Measurements from ENCODE around the gene MXI1.

Gene MXI1

DNA sequence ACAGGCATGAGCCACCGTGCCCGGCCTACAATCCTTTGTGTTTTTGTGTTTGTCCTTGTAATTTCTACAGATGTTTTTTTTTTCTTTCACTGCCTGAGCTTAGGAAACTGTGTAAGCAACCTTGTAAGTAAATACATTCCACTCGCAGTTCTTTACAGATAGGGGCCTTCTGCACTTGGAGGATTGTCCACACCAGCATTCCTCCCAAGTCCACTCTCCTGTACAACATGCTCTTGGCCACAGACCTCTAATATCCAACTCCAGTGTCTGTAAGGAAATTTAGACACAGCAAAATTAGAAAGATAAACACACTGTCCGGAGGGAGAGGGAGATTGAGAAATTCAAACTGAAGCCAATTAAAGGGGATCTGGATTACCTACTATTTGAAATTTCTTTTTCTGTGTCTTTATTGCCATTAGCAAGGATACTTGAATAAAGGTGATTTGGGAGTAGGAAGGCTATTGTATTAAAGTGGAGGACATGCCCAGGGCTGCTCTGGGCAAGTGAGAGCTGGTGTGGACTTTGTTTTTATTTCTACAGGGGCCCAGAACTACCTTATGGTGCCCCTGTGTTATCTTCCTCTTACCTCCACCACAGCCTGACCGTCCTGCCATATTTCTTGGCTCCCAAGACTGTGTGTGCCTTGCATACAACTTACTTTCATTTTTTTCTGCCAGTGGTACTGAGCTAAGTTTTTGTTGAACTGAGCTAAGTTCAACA lies 9.7 kb downstream of the MXI1 start:
- H3K4me1 ChIP-seq (ENCODE audit: control insufficient read depth, insufficient read depth, low read length), result peaks cover 76% of the 10 kb centered on the region
- H3K27ac ChIP-seq (ENCODE audit: low read length), result peak overlapping the region; percentile 63

DNA sequence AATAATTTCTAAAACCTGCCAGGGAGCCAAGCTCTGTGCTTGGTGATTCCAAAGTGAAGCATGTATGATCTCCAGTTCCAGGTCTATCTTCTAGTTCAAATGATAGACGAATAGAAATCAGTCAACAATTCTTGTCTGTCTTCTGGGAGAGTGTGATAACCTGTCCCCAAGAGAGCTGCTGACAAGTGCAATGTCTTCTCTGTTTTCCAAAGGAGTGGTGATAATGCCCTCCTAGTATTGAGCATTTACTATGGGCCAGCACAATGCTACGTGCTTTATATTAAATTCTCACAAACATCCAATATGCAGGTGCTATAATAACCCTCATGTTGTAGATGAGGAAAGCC lies 10.2 kb downstream of the MXI1 start:
- Histone ChIP-seq H3K4me1 (ENCODE audit: control insufficient read depth, insufficient read depth, low read length) (peaks cover 76% of the 10 kb centered on the region), H3K27ac (ENCODE audit: low read length) (peak overlapping the region; percentile 63)

More for the DNA sequence above, 9.7 kb downstream of the MXI1 start:
- Histone ChIP-seq H3K4me3 (ENCODE audit: low read length in 2 of 2) (no peak overlapping the region), H3K36me3 (ENCODE audit: control insufficient read depth in 2 of 2, insufficient read depth in 2 of 2, low read length in 2 of 2) (no peaks in the 10 kb centered on the region), H3K9ac (ENCODE audit: low read length in 2 of 2) (no peak overlapping the region), H3K27me3 (ENCODE audit: control insufficient read depth in 1 of 2, insufficient read depth in 2 of 2, low read length in 2 of 2) (no peaks in the 10 kb centered on the region), H3K9me3 (ENCODE audit: control insufficient read depth in 2 of 2, low read length in 2 of 2) (no peaks in the 10 kb centered on the region)

DNA sequence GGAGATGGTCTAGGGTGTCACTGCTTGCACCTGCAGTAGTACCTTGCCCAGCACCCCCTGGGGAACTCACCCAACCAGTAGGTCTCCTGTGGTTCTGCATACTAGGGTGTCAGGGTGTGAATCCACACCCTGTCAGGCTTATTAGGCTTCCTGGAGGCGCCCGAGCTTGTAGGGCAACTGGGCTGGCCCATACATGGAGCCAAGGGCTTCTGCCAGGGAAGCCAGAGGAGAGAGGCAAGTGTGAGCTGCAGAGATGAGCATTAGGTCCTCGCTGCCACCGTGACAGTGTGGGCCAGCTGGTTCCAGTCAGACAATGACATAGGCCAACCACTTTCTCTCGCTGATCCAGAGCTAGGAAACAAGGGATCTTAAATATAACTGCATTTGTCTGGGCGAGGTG lies 11.2 kb downstream of the MXI1 start:
- H3K36me3 ChIP-seq (ENCODE audit: control insufficient read depth in 2 of 2, insufficient read depth in 2 of 2, low read length in 2 of 2), result no peaks in the 10 kb centered on the region
- H3K4me1 ChIP-seq (ENCODE audit: control insufficient read depth, insufficient read depth, low read length), result peaks cover 78% of the 10 kb centered on the region
- no peak overlapping the region for H3K9ac ChIP-seq (ENCODE audit: low read length in 2 of 2)
- H3K9me3 ChIP-seq (ENCODE audit: control insufficient read depth in 2 of 2, low read length in 2 of 2), result no peaks in the 10 kb centered on the region
- no peaks in the 10 kb centered on the region for H3K27me3 ChIP-seq (ENCODE audit: control insufficient read depth in 1 of 2, insufficient read depth in 2 of 2, low read length in 2 of 2)
- peak overlapping the region; percentile 93 for H3K27ac ChIP-seq (ENCODE audit: low read length)
- H3K4me3 ChIP-seq (ENCODE audit: low read length in 2 of 2), result no peak overlapping the region

More for the DNA sequence above, 10.2 kb downstream of the MXI1 start:
- H3K36me3 ChIP-seq (ENCODE audit: control insufficient read depth in 2 of 2, insufficient read depth in 2 of 2, low read length in 2 of 2), result no peaks in the 10 kb centered on the region
- H3K9me3 ChIP-seq (ENCODE audit: control insufficient read depth in 2 of 2, low read length in 2 of 2), result no peaks in the 10 kb centered on the region
- no peak overlapping the region for H3K4me3 ChIP-seq (ENCODE audit: low read length in 2 of 2)
- no peak overlapping the region for H3K9ac ChIP-seq (ENCODE audit: low read length in 2 of 2)
- no peaks in the 10 kb centered on the region for H3K27me3 ChIP-seq (ENCODE audit: control insufficient read depth in 1 of 2, insufficient read depth in 2 of 2, low read length in 2 of 2)

DNA sequence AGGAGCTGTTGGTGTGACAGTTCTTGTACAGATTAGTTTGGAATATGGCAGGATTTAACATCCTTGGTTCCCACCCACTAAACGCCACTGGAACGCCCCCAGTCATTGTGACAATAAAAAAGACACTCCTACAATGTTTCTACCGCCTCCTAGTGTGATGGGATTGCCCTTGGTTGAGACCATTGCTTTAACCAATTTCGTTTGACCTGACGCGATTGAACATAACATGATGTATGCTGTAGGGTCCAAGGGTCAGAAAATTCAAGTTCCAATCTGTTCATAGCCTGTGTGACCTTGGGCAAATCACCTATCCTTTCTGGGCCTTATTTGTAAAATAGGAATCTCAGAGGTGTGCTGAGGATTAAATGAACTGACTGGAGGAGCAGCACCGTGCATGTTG lies 12.5 kb downstream of the MXI1 start:
- Histone ChIP-seq H3K4me3 (ENCODE audit: low read length in 2 of 2) (no peak overlapping the region), H3K27me3 (ENCODE audit: control insufficient read depth in 1 of 2, insufficient read depth in 2 of 2, low read length in 2 of 2) (no peaks in the 10 kb centered on the region), H3K4me1 (ENCODE audit: control insufficient read depth, insufficient read depth, low read length) (peaks cover 66% of the 10 kb centered on the region), H3K36me3 (ENCODE audit: control insufficient read depth in 2 of 2, insufficient read depth in 2 of 2, low read length in 2 of 2) (no peaks in the 10 kb centered on the region), H3K9me3 (ENCODE audit: control insufficient read depth in 2 of 2, low read length in 2 of 2) (no peaks in the 10 kb centered on the region), H3K9ac (ENCODE audit: low read length in 2 of 2) (peak overlapping the region in 1 of 2 donors; percentile 58), H3K27ac (ENCODE audit: low read length) (peak overlapping the region; percentile 93)

DNA sequence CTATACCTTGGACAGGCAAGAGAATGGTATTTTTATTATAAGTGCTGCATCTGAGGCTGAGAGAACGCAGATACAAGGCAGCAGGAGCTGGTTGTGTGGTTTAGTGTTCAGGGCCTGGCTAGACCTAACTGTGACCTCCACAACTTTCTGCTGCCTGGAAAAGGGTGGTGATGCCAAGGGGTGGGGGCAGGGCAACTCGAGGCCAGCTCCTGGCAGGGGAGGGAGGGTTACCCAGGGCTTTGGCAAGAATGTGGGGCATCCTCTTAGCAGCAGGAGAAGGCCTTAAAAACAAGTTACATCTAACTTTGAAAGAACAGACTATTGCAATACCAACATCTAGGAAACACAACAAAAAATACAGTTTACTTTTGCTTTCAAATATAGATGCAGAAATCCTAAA lies 13.0 kb downstream of the MXI1 start:
- Histone ChIP-seq H3K4me1 (ENCODE audit: control insufficient read depth, insufficient read depth, low read length) (peaks cover 64% of the 10 kb centered on the region), H3K9ac (ENCODE audit: low read length in 2 of 2) (peak overlapping the region; percentile 33 to 58), H3K27me3 (ENCODE audit: control insufficient read depth in 1 of 2, insufficient read depth in 2 of 2, low read length in 2 of 2) (no peaks in the 10 kb centered on the region), H3K27ac (ENCODE audit: low read length) (peak overlapping the region; percentile 93), H3K4me3 (ENCODE audit: low read length in 2 of 2) (peak overlapping the region in 1 of 2 donors; percentile 9), H3K36me3 (ENCODE audit: control insufficient read depth in 2 of 2, insufficient read depth in 2 of 2, low read length in 2 of 2) (no peaks in the 10 kb centered on the region), H3K9me3 (ENCODE audit: control insufficient read depth in 2 of 2, low read length in 2 of 2) (no peaks in the 10 kb centered on the region)

DNA sequence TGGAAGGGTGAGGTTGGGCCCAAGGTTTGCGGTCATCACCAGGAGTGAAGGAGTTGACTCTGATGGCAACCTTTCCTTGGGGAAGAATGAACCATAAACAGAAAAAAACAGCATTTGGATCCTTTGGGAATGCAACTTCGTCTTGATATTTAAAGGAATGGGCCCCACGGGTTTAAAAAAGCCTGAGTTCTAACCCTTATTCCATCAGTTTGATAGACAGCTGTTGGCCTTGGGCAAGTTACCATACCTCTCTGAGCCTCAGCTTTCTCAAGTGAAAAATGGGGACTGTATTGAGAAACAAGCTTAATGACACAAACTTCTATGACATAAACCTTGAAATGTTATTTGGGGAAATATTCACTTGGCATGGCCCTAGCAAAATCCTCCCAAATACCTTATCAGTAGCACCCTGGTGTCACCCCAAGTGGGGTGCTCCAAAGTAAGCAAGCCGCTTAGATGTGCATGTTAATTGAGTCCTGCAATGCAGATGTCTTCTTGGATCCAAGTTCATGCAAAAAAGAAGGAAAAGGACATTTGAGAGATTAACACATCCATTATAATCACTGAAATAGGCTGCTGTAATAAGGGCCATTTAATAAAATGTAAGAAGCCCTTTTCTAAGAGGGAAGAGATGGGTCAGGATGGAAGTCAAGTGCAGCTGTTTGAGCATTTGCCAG lies 13.8 kb downstream of the MXI1 start:
- Histone ChIP-seq H3K4me1 (ENCODE audit: control insufficient read depth, insufficient read depth, low read length) (peaks cover 57% of the 10 kb centered on the region), H3K4me3 (ENCODE audit: low read length in 2 of 2) (peak overlapping the region; percentile 61 to 73)

DNA sequence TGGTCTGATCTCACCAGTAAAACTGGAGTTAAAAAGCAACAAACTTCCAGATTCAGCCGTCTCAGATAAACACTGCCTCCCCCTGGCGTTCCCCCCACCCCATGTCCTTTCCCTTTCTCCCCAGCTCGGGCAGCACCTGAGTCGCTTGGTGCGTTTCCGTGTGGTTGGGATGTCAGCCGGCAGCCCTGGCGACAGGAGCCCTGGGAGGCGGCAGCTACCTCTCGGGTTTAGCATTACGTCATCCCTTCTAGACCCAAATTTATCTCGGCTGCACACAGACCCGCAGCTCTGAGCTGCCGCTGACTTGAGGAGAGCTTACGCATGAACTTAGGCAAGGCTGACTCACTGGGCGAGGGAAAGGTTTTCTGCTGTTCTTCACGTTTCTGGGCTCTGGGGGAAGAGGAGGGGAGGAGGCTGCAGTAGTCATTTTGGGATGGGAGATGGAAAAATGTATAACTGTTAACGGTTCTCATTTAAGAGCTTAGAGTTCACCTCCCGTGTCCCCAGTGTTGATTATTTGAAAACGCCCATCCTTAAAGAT lies 14.4 kb downstream of the MXI1 start:
- Histone ChIP-seq H3K27ac (ENCODE audit: low read length) (peak overlapping the region; percentile 93), H3K36me3 (ENCODE audit: control insufficient read depth in 2 of 2, insufficient read depth in 2 of 2, low read length in 2 of 2) (no peaks in the 10 kb centered on the region), H3K9me3 (ENCODE audit: control insufficient read depth in 2 of 2, low read length in 2 of 2) (no peaks in the 10 kb centered on the region), H3K9ac (ENCODE audit: low read length in 2 of 2) (peak overlapping the region; percentile 74 to 92), H3K27me3 (ENCODE audit: control insufficient read depth in 1 of 2, insufficient read depth in 2 of 2, low read length in 2 of 2) (no peaks in the 10 kb centered on the region), H3K4me3 (ENCODE audit: low read length in 2 of 2) (peak overlapping the region; percentile 61 to 73), H3K4me1 (ENCODE audit: control insufficient read depth, insufficient read depth, low read length) (peaks cover 53% of the 10 kb centered on the region)

More for the DNA sequence above, 13.8 kb downstream of the MXI1 start:
- no peaks in the 10 kb centered on the region for H3K9me3 ChIP-seq (ENCODE audit: control insufficient read depth in 2 of 2, low read length in 2 of 2)
- no peaks in the 10 kb centered on the region for H3K27me3 ChIP-seq (ENCODE audit: control insufficient read depth in 1 of 2, insufficient read depth in 2 of 2, low read length in 2 of 2)
- no peaks in the 10 kb centered on the region for H3K36me3 ChIP-seq (ENCODE audit: control insufficient read depth in 2 of 2, insufficient read depth in 2 of 2, low read length in 2 of 2)
- peak overlapping the region; percentile 74 to 92 for H3K9ac ChIP-seq (ENCODE audit: low read length in 2 of 2)
- H3K27ac ChIP-seq (ENCODE audit: low read length), result peak overlapping the region; percentile 93

DNA sequence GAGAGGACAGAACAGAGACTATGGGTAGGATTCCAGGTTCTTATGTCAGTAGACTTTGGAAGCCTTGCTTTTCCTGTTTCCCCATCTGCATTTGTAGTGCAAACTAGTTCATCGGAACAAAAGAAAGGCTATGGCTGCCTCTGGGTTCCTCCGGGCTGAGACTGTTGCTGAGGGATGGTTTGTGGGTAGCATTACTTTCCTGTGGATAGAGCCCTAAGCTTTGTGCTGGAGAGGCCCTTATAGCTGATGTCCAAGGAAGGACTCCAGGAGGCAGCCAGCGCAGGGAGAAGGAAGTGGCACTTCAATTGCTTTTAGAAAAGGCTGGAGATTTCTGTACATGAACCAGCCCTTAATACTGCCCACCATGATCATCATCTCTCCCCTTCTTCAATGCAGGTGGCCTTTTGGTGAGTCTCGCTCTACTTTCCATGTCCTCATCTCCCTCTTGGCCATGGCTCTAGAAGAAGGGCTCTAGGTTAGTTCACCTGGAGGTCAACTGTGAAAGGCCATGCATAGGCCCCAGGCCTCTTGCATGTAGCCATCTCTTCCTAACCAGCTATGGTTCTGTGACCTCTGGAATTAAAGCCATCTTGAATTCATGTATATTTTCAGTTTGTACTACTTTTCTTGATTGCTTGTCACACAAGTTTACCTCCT lies 15.4 kb downstream of the MXI1 start:
- no peaks in the 10 kb centered on the region for H3K9me3 ChIP-seq (ENCODE audit: control insufficient read depth in 2 of 2, low read length in 2 of 2)
- H3K4me1 ChIP-seq (ENCODE audit: control insufficient read depth, insufficient read depth, low read length), result peaks cover 47% of the 10 kb centered on the region
- no peaks in the 10 kb centered on the region for H3K27me3 ChIP-seq (ENCODE audit: control insufficient read depth in 1 of 2, insufficient read depth in 2 of 2, low read length in 2 of 2)
- peak overlapping the region; percentile 93 for H3K27ac ChIP-seq (ENCODE audit: low read length)
- H3K36me3 ChIP-seq (ENCODE audit: control insufficient read depth in 2 of 2, insufficient read depth in 2 of 2, low read length in 2 of 2), result no peaks in the 10 kb centered on the region
- H3K4me3 ChIP-seq (ENCODE audit: low read length in 2 of 2), result peak overlapping the region; percentile 61 to 73
- peak overlapping the region; percentile 74 to 92 for H3K9ac ChIP-seq (ENCODE audit: low read length in 2 of 2)

DNA sequence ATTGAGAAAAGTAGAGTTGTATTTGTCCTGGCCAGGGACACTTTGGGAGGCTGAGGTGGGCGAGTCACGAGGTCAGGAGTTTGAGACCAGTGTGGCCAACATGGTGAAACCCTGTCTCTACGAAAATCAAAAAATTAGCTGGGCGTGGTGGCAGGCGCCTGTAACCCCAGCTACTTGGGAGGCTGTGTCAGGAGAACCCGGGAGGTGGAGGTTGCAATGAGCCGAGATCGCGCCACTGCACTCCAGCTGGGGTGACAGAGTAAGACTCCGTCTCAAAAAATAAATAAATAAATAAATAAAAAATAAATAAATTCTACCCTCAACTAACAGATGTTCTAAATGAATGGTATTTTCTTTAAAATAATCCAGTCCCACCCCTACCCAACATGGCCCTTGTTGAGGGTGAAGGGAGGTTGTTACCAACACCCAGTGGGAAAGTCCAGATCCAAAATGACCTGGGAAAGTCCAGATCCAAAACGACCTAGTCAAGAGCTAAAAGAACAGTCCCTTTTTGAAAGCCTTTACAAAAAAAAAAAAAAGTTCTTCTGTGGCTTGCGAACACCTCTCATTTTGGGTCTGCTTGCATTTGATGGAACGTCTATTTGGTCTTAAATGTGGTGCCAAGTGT lies 16.0 kb downstream of the MXI1 start:
- Histone ChIP-seq H3K27ac (ENCODE audit: low read length) (peak overlapping the region; percentile 93), H3K9ac (ENCODE audit: low read length in 2 of 2) (no peak overlapping the region), H3K36me3 (ENCODE audit: control insufficient read depth in 2 of 2, insufficient read depth in 2 of 2, low read length in 2 of 2) (no peaks in the 10 kb centered on the region), H3K4me1 (ENCODE audit: control insufficient read depth, insufficient read depth, low read length) (peaks cover 50% of the 10 kb centered on the region), H3K27me3 (ENCODE audit: control insufficient read depth in 1 of 2, insufficient read depth in 2 of 2, low read length in 2 of 2) (no peaks in the 10 kb centered on the region), H3K4me3 (ENCODE audit: low read length in 2 of 2) (no peak overlapping the region), H3K9me3 (ENCODE audit: control insufficient read depth in 2 of 2, low read length in 2 of 2) (no peaks in the 10 kb centered on the region)

DNA sequence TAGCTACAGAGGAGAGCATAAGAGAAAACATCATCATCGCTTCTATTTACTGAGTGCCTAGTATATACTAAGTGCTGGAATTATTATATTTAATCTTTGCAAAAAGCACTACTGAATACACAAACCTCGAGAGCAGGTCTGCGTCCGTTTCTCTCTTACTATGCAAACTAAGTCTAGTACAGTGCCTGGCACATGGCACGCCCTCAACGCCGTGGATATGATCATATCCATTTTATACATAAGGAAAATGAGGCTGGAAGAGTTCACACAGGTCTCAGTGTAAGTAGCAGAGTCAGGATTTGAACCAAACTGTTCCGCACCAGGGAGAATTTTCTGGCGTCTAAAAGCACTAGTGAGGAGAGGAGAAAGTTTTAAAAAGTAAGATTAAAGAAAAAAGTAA lies 17.6 kb downstream of the MXI1 start:
- Histone ChIP-seq H3K4me1 (ENCODE audit: control insufficient read depth, insufficient read depth, low read length) (peaks cover 44% of the 10 kb centered on the region), H3K9ac (ENCODE audit: low read length in 2 of 2) (peak overlapping the region; percentile 52 to 73), H3K27me3 (ENCODE audit: control insufficient read depth in 1 of 2, insufficient read depth in 2 of 2, low read length in 2 of 2) (no peaks in the 10 kb centered on the region), H3K4me3 (ENCODE audit: low read length in 2 of 2) (peak overlapping the region; percentile 47 to 82), H3K27ac (ENCODE audit: low read length) (peak overlapping the region; percentile 73), H3K36me3 (ENCODE audit: control insufficient read depth in 2 of 2, insufficient read depth in 2 of 2, low read length in 2 of 2) (peaks cover 0 to 8% of the 10 kb centered on the region in 2 donors), H3K9me3 (ENCODE audit: control insufficient read depth in 2 of 2, low read length in 2 of 2) (no peaks in the 10 kb centered on the region)
